GM12878 (cell line): ENCODE measurements around the gene WNT9B. TPM values are rescaled to one million over a fixed set of nuclear protein-coding genes. Genes with fewer than 3 reads are reported as not detected.

ENCODE experiments used
- ATAC-seq: fragments of 200-7000 bp; cut with Tn5 transposase; 3 replicates; pipeline ENCODE4 v1.9.1; 2020; ENCODE audit warnings: mild to moderate bottlenecking, moderate library complexity
- BruUV-seq: library from RNA; stranded (reverse); fragments of 400-500 nt; replicated peaks from 2 replicates; lab custom pipeline; 2021; lab: Mats Ljungman, UMichigan
- CTCF ChIA-PET: fragments of 300-600 bp; sonication (Branson Sonifier 250); formaldehyde crosslinking; extraction: SDS; loops from one replicate; lab custom pipeline; 2021; ENCODE audit warnings: inconsistent platforms; lab: Yijun Ruan, JAX
- POLR2A ChIA-PET: fragments of 350-600 bp; formaldehyde crosslinking; extraction: SDS; loops from one replicate; lab custom pipeline; 2021; ENCODE audit warnings: inconsistent platforms; lab: Charles Lee
- RAD21 ChIA-PET: fragments of 300-600 bp; sonication (Branson Sonifier 250); formaldehyde crosslinking; loops from one replicate; lab custom pipeline; 2023; ENCODE audit warnings: antibody characterized with exemption; ENCODE audit not compliant: unreplicated experiment; lab: Charles Lee
- SMC1A ChIA-PET: fragments of 300-600 bp; sonication (Branson Sonifier 250); formaldehyde crosslinking; loops from one replicate; lab custom pipeline; 2023; ENCODE audit not compliant: unreplicated experiment, uncharacterized antibody; lab: Charles Lee
- DNase-seq: peaks from one replicate; pipeline ENCODE4 v3.0.0-alpha.2; 2011; ENCODE audit warnings: low read depth, low spot score
- FAIRE-seq: peaks from 3 replicates; lab custom pipeline; 2011; peaks lifted over from hg19 to GRCh38; lab: Jason Lieb, UNC
- H2AFZ ChIP-seq: 2 replicates; pipeline ENCODE4 v1.6.0; 2011; ENCODE audit warnings: low read depth, low read length, control low read depth; ENCODE audit not compliant: control insufficient read depth
- H3K27ac ChIP-seq: 2 replicates; pipeline ENCODE4 v1.5.1; 2011; ENCODE audit warnings: control low read depth; ENCODE audit not compliant: control insufficient read depth, insufficient read depth
- H3K27me3 ChIP-seq, 2 experiments: replicated peaks in 1 of 2; 2 replicates each; pipeline versions ENCODE4 v1.6.0 to v1.6.1; 2011; ENCODE audit warnings: low read length in 1 of 2; ENCODE audit not compliant: control insufficient read depth in 2 of 2, insufficient read depth in 2 of 2
- H3K36me3 ChIP-seq, 2 experiments: 2 replicates each; pipeline ENCODE4 v1.5.1; 2011; ENCODE audit warnings: low read length in 1 of 2; ENCODE audit not compliant: control insufficient read depth in 2 of 2, insufficient read depth in 2 of 2
- H3K4me1 ChIP-seq: 2 replicates; pipeline ENCODE4 v1.6.1; 2011; ENCODE audit warnings: mild to moderate bottlenecking, low read length, moderate library complexity, mixed read lengths; ENCODE audit not compliant: control insufficient read depth, insufficient read depth
- H3K4me2 ChIP-seq: 2 replicates; pipeline ENCODE4 v1.6.0; 2011; ENCODE audit warnings: control low read depth; ENCODE audit not compliant: control insufficient read depth, insufficient read depth
- H3K4me3 ChIP-seq: fragments of 200-600 bp; sonication (generic); 2 replicates; pipeline ENCODE4 v1.5.1; 2016
- H3K79me2 ChIP-seq: 2 replicates; pipeline ENCODE4 v1.6.0; 2011; ENCODE audit warnings: low read length; ENCODE audit not compliant: control insufficient read depth, insufficient read depth
- H3K9ac ChIP-seq: 2 replicates; pipeline ENCODE4 v1.8.0; 2011; ENCODE audit warnings: low read length, control low read depth, mixed read lengths; ENCODE audit not compliant: control insufficient read depth, insufficient read depth
- H3K9me3 ChIP-seq: replicated peaks from 3 replicates; pipeline ENCODE4 v1.5.1; 2011; ENCODE audit warnings: mild to moderate bottlenecking, low read length; ENCODE audit not compliant: control insufficient read depth, insufficient read depth
- H4K20me1 ChIP-seq: 2 replicates; pipeline ENCODE4 v1.6.0; 2011; ENCODE audit not compliant: control insufficient read depth, insufficient read depth
- JUND ChIP-seq: IDR thresholded peaks from 2 replicates; pipeline ENCODE4 v1.6.1; 2012; ENCODE audit warnings: low read depth, mild to moderate bottlenecking, low read length, improper control_type of control experiment, moderate library complexity
- KLF5 ChIP-seq: fragments of 450-650 bp; IDR thresholded peaks from 2 replicates; pipeline ENCODE4 v1.6.1; 2014; ENCODE audit warnings: mild to moderate bottlenecking; ENCODE audit not compliant: partially characterized antibody
- MEF2B ChIP-seq: fragments of 450-650 bp; IDR thresholded peaks from 2 replicates; pipeline ENCODE4 v1.6.1; 2018; ENCODE audit warnings: mild to moderate bottlenecking, moderate library complexity; ENCODE audit not compliant: partially characterized antibody, poor library complexity, severe bottlenecking
- MTA3 ChIP-seq: IDR thresholded peaks from 2 replicates; pipeline ENCODE4 v1.6.1; 2012; ENCODE audit warnings: low read length, inconsistent platforms, borderline replicate concordance
- NR2C1 ChIP-seq: fragments of 450-650 bp; IDR thresholded peaks from 2 replicates; pipeline ENCODE4 v1.6.1; 2017; ENCODE audit warnings: antibody characterized with exemption, mild to moderate bottlenecking, moderate library complexity
- PML ChIP-seq: IDR thresholded peaks from 2 replicates; pipeline ENCODE4 v1.6.1; 2012; ENCODE audit warnings: low read length, inconsistent platforms
- STAT3 ChIP-seq: IDR thresholded peaks from 2 replicates; pipeline ENCODE4 v1.6.1; 2011; ENCODE audit warnings: low read depth, low read length, improper control_type of control experiment
- SUZ12 ChIP-seq: fragments of 200-600 bp; sonication (generic); IDR thresholded peaks from one replicate; pipeline ENCODE4 v1.6.1; 2018; ENCODE audit warnings: antibody characterized with exemption, mild to moderate bottlenecking; ENCODE audit not compliant: unreplicated experiment
- ZNF274 ChIP-seq: IDR thresholded peaks from one replicate; pipeline ENCODE4 v1.8.0; 2011; ENCODE audit not compliant: insufficient read length, insufficient read depth
- WGBS: methylation state at CpG from one replicate; pipeline ENCODE4 v1.1.6; 2016; ENCODE audit warnings: low lambda C conversion rate; ENCODE audit not compliant: insufficient replicate concordance, insufficient coverage; ENCODE audit errors: missing lambda C conversion rate; 5-methylcytosine and 5-hydroxymethylcytosine counted together
- in situ Hi-C: fragments of 300-500 bp; cut with MboI; formaldehyde crosslinking; loops from 9 replicates; pipeline ENCODE4 v1.14.3; 2018; ENCODE audit warnings: mixed read lengths
- intact Hi-C: fragments of 100-400 bp; cut with micrococcal nuclease; formaldehyde crosslinking; loops from one replicate; pipeline ENCODE4 v1.14.2; 2022; ENCODE audit not compliant: unreplicated experiment
- polyA plus RNA-seq, 11 experiments: library from polyadenylated mRNA; depleted of rRNA in 4 of 11; unstranded in 6 of 11; stranded (reverse) in 5 of 11; fragments of >200 nt; fragmentation: Nextera tagmentation in 4 of 11; fragmentation: Illumina TruSeq in 1 of 11; extraction: Ambion mirVana in 4 of 11; extraction: Trizol in 1 of 11; gene quantifications; 1 replicate in 1 of 11; 2 replicates in 10 of 11; pipeline versions ENCODE4 v1.2.1 to v1.2.3, GENCODE V29; 2011 to 2016; ENCODE audit warnings: inconsistent platforms in 2 of 11, missing spikeins in 2 of 11, low read depth in 1 of 11
- total RNA-seq, 4 experiments: library from RNA; depleted of rRNA in 3 of 4; stranded (reverse); fragments of >200 nt in 3 of 4; fragmentation: Illumina TruSeq in 1 of 4; extraction: Trizol in 1 of 4; gene quantifications; 2 replicates each; pipeline versions ENCODE4 v1.2.1 to v1.2.3, GENCODE V29; 2013 to 2021
- TF ChIP-seq, protein P1 (sequence below): IDR thresholded peaks from 2 replicates; pipeline ENCODE4 v1.6.1; 2011; ENCODE audit warnings: low read depth, mild to moderate bottlenecking, low read length, moderate library complexity, borderline replicate concordance; ENCODE audit errors: extremely low read depth
- TF ChIP-seq, protein P2 (sequence below): fragments of 450-650 bp; IDR thresholded peaks from 2 replicates; pipeline ENCODE4 v1.6.1; 2017; ENCODE audit warnings: low read depth, mild to moderate bottlenecking, moderate library complexity
- TF ChIP-seq, protein P3 (sequence below): IDR thresholded peaks from 2 replicates; pipeline ENCODE4 v1.6.1; 2011; ENCODE audit warnings: mild to moderate bottlenecking, low read depth, low read length, moderate library complexity; ENCODE audit not compliant: insufficient replicate concordance
- TF ChIP-seq, protein P4 (sequence below): IDR thresholded peaks from 2 replicates; pipeline ENCODE4 v1.6.1; 2012; ENCODE audit warnings: low read depth, low read length, improper control_type of control experiment
- TF ChIP-seq, protein P5 (sequence below), 3 experiments: IDR thresholded peaks in 2 of 3; conservative IDR thresholded peaks in 1 of 3; 2 replicates each; pipeline ENCODE4 v1.5.1; 2011; ENCODE audit warnings: low read depth in 3 of 3, low read length in 3 of 3, mild to moderate bottlenecking in 3 of 3, control low read depth in 2 of 3, moderate library complexity in 2 of 3, inconsistent platforms in 1 of 3, mixed read lengths in 1 of 3; ENCODE audit not compliant: control insufficient read depth in 2 of 3, insufficient read depth in 1 of 3; ENCODE audit errors: extremely low read depth in 1 of 3
- TF ChIP-seq, protein P6 (sequence below): fragments of 450-650 bp; IDR thresholded peaks from 2 replicates; pipeline ENCODE4 v1.6.1; 2016; ENCODE audit warnings: mild to moderate bottlenecking, moderate library complexity, borderline replicate concordance

Gene WNT9B
- total and polyA plus RNA-seq, 10 of the 15 experiments (the other 5 are each of a cell fraction or from before 2014, with no cell fraction given), result not detected

DNA sequence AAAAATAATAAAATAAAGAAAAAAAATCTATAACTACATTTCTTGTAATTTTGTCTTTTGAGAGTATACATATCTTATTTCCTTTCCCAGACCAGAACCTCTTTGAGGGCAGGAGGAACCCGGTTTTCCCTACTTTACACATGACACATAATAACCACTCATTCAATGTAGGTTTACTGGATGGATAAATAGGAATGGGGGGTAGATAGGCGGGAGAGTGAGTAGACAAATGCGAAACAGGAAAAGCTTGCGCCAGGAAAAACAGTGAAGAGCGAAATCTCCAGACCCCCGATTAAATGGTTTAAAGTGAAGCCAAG lies 71.1 kb downstream of the WNT9B start:
- no peak for DNase-seq
- ATAC-seq, result peak; percentile 5; the same call in 2 of the 3 replicates
- Histone ChIP-seq H3K27me3 (no peaks in the 10 kb centered on the region), H3K79me2 (peaks cover 50% of the 10 kb centered on the region), H3K4me1 (0 out of 2 replicates have a peak, but pooled peaks cover 4% of the 10 kb centered on the region), H3K4me3 (peak overlapping the region; percentile 80), H4K20me1 (no peaks in the 10 kb centered on the region), H3K9ac (peak overlapping the region; percentile 92), H3K36me3 (no peaks in the 10 kb centered on the region), H3K4me2 (peak overlapping the region; percentile 74), H3K27ac (peak overlapping the region; percentile 95), H3K9me3 (no peaks in the 10 kb centered on the region), H2AFZ (peak overlapping the region; percentile 100)
- TF ChIP-seq, protein P1, sequence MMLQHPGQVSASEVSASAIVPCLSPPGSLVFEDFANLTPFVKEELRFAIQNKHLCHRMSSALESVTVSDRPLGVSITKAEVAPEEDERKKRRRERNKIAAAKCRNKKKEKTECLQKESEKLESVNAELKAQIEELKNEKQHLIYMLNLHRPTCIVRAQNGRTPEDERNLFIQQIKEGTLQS, result no peak
- TF ChIP-seq, protein P2, sequence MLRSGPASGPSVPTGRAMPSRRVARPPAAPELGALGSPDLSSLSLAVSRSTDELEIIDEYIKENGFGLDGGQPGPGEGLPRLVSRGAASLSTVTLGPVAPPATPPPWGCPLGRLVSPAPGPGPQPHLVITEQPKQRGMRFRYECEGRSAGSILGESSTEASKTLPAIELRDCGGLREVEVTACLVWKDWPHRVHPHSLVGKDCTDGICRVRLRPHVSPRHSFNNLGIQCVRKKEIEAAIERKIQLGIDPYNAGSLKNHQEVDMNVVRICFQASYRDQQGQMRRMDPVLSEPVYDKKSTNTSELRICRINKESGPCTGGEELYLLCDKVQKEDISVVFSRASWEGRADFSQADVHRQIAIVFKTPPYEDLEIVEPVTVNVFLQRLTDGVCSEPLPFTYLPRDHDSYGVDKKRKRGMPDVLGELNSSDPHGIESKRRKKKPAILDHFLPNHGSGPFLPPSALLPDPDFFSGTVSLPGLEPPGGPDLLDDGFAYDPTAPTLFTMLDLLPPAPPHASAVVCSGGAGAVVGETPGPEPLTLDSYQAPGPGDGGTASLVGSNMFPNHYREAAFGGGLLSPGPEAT, result no peak
- TF ChIP-seq PML, result no peak
- no peak for TF ChIP-seq STAT3
- no peak for TF ChIP-seq MTA3
- TF ChIP-seq, protein P3, sequence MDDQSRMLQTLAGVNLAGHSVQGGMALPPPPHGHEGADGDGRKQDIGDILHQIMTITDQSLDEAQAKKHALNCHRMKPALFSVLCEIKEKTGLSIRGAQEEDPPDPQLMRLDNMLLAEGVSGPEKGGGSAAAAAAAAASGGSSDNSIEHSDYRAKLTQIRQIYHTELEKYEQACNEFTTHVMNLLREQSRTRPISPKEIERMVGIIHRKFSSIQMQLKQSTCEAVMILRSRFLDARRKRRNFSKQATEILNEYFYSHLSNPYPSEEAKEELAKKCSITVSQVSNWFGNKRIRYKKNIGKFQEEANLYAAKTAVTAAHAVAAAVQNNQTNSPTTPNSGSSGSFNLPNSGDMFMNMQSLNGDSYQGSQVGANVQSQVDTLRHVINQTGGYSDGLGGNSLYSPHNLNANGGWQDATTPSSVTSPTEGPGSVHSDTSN, result no peak
- no peak for TF ChIP-seq MEF2B
- TF ChIP-seq, protein P4, sequence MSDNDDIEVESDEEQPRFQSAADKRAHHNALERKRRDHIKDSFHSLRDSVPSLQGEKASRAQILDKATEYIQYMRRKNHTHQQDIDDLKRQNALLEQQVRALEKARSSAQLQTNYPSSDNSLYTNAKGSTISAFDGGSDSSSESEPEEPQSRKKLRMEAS, result no peak
- no peak for TF ChIP-seq NR2C1
- TF ChIP-seq, protein P5, sequence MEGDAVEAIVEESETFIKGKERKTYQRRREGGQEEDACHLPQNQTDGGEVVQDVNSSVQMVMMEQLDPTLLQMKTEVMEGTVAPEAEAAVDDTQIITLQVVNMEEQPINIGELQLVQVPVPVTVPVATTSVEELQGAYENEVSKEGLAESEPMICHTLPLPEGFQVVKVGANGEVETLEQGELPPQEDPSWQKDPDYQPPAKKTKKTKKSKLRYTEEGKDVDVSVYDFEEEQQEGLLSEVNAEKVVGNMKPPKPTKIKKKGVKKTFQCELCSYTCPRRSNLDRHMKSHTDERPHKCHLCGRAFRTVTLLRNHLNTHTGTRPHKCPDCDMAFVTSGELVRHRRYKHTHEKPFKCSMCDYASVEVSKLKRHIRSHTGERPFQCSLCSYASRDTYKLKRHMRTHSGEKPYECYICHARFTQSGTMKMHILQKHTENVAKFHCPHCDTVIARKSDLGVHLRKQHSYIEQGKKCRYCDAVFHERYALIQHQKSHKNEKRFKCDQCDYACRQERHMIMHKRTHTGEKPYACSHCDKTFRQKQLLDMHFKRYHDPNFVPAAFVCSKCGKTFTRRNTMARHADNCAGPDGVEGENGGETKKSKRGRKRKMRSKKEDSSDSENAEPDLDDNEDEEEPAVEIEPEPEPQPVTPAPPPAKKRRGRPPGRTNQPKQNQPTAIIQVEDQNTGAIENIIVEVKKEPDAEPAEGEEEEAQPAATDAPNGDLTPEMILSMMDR (IDR thresholded peaks at IDR 0.05 in 2 of 3, conservative IDR thresholded peaks at IDR 0.05 in 1 of 3; ENCODE audit: control insufficient read depth in 2 of 3, extremely low read depth in 1 of 3, insufficient read depth in 1 of 3, low read depth in 3 of 3, low read length in 3 of 3), result no peak
- TF ChIP-seq KLF5, result no peak
- TF ChIP-seq ZNF274, result no peak
- TF ChIP-seq, protein P6, sequence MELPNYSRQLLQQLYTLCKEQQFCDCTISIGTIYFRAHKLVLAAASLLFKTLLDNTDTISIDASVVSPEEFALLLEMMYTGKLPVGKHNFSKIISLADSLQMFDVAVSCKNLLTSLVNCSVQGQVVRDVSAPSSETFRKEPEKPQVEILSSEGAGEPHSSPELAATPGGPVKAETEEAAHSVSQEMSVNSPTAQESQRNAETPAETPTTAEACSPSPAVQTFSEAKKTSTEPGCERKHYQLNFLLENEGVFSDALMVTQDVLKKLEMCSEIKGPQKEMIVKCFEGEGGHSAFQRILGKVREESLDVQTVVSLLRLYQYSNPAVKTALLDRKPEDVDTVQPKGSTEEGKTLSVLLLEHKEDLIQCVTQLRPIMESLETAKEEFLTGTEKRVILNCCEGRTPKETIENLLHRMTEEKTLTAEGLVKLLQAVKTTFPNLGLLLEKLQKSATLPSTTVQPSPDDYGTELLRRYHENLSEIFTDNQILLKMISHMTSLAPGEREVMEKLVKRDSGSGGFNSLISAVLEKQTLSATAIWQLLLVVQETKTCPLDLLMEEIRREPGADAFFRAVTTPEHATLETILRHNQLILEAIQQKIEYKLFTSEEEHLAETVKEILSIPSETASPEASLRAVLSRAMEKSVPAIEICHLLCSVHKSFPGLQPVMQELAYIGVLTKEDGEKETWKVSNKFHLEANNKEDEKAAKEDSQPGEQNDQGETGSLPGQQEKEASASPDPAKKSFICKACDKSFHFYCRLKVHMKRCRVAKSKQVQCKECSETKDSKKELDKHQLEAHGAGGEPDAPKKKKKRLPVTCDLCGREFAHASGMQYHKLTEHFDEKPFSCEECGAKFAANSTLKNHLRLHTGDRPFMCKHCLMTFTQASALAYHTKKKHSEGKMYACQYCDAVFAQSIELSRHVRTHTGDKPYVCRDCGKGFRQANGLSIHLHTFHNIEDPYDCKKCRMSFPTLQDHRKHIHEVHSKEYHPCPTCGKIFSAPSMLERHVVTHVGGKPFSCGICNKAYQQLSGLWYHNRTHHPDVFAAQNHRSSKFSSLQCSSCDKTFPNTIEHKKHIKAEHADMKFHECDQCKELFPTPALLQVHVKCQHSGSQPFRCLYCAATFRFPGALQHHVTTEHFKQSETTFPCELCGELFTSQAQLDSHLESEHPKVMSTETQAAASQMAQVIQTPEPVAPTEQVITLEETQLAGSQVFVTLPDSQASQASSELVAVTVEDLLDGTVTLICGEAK, result no peak
- TF ChIP-seq SUZ12, result no peak
- TF ChIP-seq JUND, result no peak
- intact Hi-C loops (no loop called here), in situ Hi-C loops (no loop called here)
- FAIRE-seq, result no peak
- BruUV-seq, result TSS peak; percentile 84
- ChIA-PET RAD21 (no interaction called here), CTCF (no interaction called here), POLR2A (no interaction called here), SMC1A (no interaction called here)
- WGBS, result 2% methylated on average over 6 of the region's 6 CpGs
